ENCODE measurements around the gene C12orf56. TPM values are rescaled to one million over a fixed set of nuclear protein-coding genes. Genes with fewer than 3 reads are reported as not detected.
"Not testable (repeated sequence)": the region's sequence is repeated elsewhere in the genome, so short reads cannot be mapped to it uniquely, and the experiment has no call there.

C12orf56 gene
- total RNA-seq, 1 donor from 2014 or later, result not detected

GRCh38 chr12:64387197-64387816 is 3.3 kb downstream of the C12orf56 start:
- no peak for DNase-seq (ENCODE audit: low read depth)

- no peak for DNase-seq (ENCODE audit: low read depth)
Measured at GRCh38 chr12:64385468-64385867, 5.1 kb downstream of the C12orf56 start.

- DNase-seq (ENCODE audit: low read depth), result no peak
Measured at GRCh38 chr12:64385019-64385418, 5.5 kb downstream of the C12orf56 start.

GRCh38 chr12:64383675-64384074 is 6.9 kb downstream of the C12orf56 start:
- DNase-seq (ENCODE audit: low read depth), result no peak

GRCh38 chr12:64362721-64363305 is 27.7 kb downstream of the C12orf56 start:
- DNase-seq (ENCODE audit: low read depth), result no peak

DNA sequence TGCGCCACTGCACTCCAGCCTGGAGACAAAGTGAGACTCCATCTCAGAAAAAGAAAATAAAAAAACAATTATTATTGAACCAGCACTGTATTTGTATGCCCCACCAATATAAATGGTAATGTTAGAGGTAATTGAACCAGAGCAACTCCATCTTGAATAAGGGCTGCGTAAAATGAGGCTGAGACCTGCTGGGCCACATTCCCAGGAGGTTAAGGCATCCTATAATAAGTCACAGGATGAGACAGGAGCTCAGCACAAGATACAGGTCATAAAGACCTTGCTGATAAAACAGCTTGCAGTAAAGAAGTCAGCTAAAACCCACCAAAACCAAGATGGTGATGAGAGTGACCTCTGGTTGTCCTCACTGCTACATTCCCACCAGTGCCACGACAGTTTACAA is 29.4 kb downstream of the C12orf56 start:
- not testable (repeated sequence) for DNase-seq (ENCODE audit: low read depth)

- not testable (repeated sequence) for DNase-seq (ENCODE audit: low read depth)
Measured at GRCh38 chr12:64356209-64356608, 34.3 kb downstream of the C12orf56 start.

DNA sequence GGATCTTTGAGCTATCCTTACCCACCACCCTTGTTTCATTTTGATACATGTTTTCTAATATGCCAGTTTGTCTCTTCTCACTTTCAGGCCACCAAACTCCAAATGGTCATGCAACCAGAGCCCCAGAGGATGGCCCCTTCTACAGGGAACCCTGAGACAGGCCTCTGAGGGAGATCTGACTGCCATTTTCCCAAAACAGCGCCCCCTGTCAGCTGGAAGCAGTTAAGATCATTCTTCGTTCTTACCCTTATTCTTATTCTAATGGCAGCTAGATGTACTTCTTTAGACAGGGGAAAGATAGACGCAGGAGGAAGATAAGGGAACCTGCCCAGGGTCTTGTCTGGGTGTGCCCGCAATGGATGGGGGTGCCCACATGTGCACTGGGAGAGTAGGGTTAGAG is 38.4 kb downstream of the C12orf56 start:
- no peak for DNase-seq (ENCODE audit: low read depth)

- DNase-seq (ENCODE audit: low read depth), result no peak
Measured at GRCh38 chr12:64351265-64351664, 39.3 kb downstream of the C12orf56 start.

DNA sequence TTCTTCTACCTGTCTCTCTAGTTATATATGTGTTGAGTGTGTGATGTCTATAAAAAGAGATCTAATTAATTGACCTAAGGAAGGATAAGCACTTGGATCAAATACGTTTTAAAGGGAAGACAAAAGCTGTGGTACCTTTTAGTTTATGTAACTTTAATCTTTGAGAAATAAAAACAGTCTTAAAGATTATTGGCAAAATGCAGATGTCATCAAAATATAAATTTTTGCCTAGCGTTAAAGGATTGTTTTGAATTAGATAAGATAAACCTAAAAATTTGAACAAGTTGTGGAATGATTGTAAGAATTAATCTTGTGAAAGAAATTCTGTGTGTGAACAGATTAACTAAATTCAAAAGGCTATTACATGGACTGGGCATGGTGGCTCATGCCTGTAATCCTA is 42.9 kb downstream of the C12orf56 start:
- DNase-seq (ENCODE audit: low read depth), result no peak

DNA sequence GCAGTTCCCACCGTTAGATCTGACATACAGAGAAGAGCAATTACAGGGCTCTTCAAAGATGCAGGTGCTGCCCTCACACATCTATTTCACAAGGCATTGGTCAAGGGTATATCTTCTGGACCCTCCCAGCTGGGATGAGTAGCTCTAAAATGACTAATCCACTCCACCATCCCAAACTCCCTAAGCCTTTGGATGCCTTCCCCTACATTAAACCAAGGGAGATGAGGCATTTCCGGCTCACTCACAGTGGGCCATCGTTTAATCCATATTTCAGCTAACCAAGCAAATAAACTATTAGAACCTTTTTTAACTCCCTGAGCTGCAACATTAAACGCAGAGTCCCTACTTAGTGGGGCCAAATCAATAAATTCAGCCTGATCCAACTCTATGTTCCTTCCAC is 45.9 kb downstream of the C12orf56 start:
- not testable (repeated sequence) for DNase-seq (ENCODE audit: low read depth)

GRCh38 chr12:64340546-64340945 is 50.0 kb downstream of the C12orf56 start:
- not testable (repeated sequence) for DNase-seq (ENCODE audit: low read depth)

DNA sequence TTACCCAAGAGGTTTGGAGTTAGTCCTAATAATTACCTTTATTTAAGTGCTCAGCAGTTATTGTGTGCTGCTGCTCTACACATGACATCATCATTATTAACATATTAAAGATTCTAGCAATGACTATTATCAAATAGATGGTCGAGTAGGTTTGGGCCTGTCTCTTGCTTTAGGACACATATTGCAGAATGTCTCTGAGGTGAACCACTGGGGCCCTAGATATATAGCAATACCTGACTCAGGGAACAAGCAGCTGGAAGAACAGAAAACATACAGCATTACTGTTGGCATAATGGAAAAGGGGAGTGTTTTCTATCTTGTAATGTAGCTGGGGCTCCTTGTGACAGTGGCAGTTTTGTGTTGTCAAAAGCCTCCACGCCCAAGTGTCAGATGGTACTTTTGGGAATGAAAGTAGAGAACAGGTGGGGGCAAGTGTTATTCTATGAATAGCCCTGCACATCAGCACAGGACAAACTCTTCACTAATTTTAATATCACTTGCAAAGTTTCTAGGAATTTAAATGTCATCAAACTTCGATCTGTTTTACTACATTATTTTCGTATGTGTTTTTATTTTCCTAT is 54.6 kb downstream of the C12orf56 start:
- peak; percentile 58 for DNase-seq (ENCODE audit: low read depth)

- DNase-seq (ENCODE audit: low read depth), result no peak
Measured at GRCh38 chr12:64332938-64333337, 57.6 kb downstream of the C12orf56 start.

- no peak for DNase-seq (ENCODE audit: low read depth)
Measured at GRCh38 chr12:64332296-64332695, 58.3 kb downstream of the C12orf56 start.

GRCh38 chr12:64329031-64329710 is 61.4 kb downstream of the C12orf56 start:
- not testable (repeated sequence) for DNase-seq (ENCODE audit: low read depth)

DNA sequence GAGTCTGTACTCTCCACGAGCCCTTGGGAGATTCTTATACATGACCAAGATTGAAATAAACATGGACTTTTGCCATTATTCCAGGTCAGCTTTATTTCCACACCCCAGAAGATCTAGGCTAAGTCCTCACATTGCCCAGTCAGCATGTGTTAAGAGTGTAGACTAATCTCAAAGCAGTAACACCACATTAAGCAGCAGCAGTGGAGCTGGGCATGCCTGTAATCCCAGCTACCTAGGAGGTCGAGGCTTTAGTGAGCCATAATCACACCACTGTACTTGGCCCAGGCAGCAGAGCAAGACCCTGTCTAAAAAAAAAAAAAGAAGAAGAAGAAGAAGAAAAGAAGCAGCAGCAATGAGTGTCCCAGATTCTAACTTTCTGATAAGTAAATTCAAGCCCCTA is 65.5 kb downstream of the C12orf56 start:
- no peak for DNase-seq (ENCODE audit: low read depth)

DNA sequence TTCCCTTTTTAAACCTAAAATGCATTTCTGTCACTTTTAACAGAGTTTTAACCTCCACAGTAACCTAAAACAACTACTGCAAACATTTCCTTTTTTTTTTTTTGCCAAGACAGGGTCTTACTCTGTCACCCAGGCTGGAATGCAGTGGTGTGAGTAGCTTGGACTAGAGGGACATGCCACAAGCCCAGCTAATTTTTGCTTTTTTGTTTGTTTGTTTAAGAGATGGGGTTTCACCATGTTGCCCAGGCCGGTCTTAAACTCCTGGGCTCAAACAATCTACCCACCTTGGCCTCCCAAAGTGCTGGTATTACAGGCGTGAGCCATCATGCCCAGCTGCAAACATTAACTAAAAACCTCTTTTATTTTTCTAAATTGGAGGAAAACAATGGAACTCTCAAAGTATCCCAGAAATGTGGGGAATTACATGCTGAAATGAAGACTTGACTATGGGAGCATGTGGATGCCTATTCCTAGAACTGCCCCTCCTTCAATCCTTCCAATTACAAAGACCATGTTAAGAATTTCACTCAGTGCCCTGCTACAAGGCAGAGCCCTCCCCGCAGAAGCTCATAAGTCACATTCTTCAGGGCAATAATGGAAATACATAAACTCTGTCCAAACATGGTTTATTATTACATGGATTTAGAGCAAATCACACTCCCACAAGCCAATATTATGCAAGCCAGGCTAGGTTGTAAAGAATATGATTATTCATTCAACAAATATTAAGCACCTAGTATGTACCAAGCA is 66.9 kb downstream of the C12orf56 start:
- no peak for DNase-seq (ENCODE audit: low read depth)

DNA sequence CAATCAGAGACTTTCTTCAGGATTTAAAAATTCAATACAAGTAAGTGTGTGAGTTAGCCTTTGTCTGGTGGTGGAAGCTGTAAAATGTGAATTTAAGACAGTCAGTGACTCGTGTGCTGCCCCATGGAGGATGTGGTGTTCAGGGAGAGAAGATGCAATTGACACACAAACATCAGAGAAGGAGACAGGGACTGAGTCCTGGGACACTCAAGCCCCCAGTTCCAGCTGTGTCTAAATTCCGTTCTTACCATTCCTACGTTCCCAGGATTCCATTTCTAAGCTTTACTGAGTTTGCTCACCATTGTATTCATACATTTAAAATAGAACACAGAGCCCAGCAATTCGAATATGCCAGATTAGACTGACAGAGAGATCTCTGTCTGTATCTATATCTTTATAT is 67.6 kb downstream of the C12orf56 start:
- no peak for DNase-seq (ENCODE audit: low read depth)

- no peak for DNase-seq (ENCODE audit: low read depth)
Measured at GRCh38 chr12:64320611-64321010, 69.9 kb downstream of the C12orf56 start.

DNA sequence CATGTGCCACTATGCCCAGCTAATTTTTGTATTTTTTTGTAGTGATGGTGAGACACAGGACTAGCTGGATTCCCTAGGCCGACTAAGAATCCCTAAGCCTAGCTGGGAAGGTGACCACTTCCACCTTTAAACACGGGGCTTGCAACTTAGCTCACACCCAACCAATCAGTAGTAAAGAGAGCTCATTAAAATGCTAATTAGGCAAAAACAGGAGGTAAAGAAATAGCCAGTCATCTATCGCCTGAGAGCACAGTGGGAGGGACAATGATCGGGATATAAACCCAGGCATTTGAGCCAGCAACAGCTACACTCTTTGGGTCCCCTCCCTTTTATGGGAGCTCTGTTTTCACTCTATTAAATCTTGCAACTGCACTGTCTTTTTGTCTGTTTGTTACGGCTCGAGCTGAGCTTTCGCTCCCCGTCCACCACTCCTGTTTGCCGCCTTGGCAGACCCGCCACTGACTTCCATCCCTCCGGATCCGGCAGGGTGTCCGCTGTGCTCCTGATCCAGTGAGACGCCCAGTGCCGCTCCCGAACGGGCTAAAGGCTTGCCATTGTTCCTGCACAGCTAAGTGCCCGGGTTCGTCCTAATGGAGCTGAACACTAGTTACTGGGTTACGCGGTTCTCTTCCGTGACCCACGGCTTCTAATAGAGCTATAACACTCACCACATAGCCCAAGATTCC is 70.9 kb downstream of the C12orf56 start:
- DNase-seq (ENCODE audit: low read depth), result not testable (repeated sequence)

Measured in myocyte (in vitro differentiated cells).